Upper lobe of left lung (tissue), 6 donors: ENCODE results near the gene UPP1. TPM values are rescaled to one million over a fixed set of nuclear protein-coding genes. Genes with fewer than 3 reads are reported as not detected.

Experiments
- ATAC-seq, 2 donors: fragments of 200-7000 bp; cut with Tn5 transposase; one replicate each; pipeline ENCODE4 v1.9.1; 2022; ENCODE audit warnings: mild to moderate bottlenecking in 2 of 2, moderate library complexity in 2 of 2; ENCODE audit not compliant: low FRiP score in 2 of 2
- DNase-seq, 2 donors: peaks; one replicate each; pipeline ENCODE4 v3.0.0-alpha.2; 2019 to 2020
- H3K27ac ChIP-seq, 4 donors: fragments of 200-600 bp; sonication (generic); one replicate each; pipeline ENCODE4 v1.5.1; 2016 to 2019
- H3K27me3 ChIP-seq, 4 donors: fragments of 200-600 bp; sonication (generic); one replicate each; pipeline ENCODE4 v1.5.1; 2017 to 2019
- H3K36me3 ChIP-seq, 4 donors: fragments of 200-600 bp; sonication (generic); one replicate each; pipeline ENCODE4 v1.5.1; 2016 to 2019
- H3K4me1 ChIP-seq, 4 donors: fragments of 200-600 bp; sonication (generic); one replicate each; pipeline ENCODE4 v1.5.1; 2018 to 2019
- H3K4me3 ChIP-seq, 4 donors: fragments of 200-600 bp; sonication (generic); one replicate each; pipeline ENCODE4 v1.5.1; 2017 to 2019; ENCODE audit warnings: mild to moderate bottlenecking in 2 of 4, moderate library complexity in 1 of 4
- H3K9me3 ChIP-seq, 4 donors: fragments of 200-600 bp; sonication (generic); one replicate each; pipeline ENCODE4 v1.5.1; 2018 to 2019
- CTCF ChIP-seq, 6 experiments: fragments of 450-650 bp in 4 of 6; fragments of 200-600 bp in 2 of 6; sonication (generic) in 2 of 6; IDR thresholded peaks; one replicate each; pipeline ENCODE4 v1.5.1; 2016 to 2019; ENCODE audit warnings: antibody characterized with exemption in 6 of 6
- EP300 ChIP-seq, 4 donors: sonication (generic); formaldehyde crosslinking; IDR thresholded peaks; one replicate each; pipeline ENCODE4 v1.5.1; 2017; ENCODE audit warnings: antibody characterized with exemption in 4 of 4, control low read depth in 2 of 4
- POLR2A ChIP-seq, 4 donors: fragments of 450-650 bp; IDR thresholded peaks; one replicate each; pipeline ENCODE4 v1.5.1; 2016 to 2017; ENCODE audit warnings: antibody characterized with exemption in 4 of 4, mild to moderate bottlenecking in 2 of 4
- POLR2AphosphoS5 ChIP-seq, 2 donors: sonication (generic); formaldehyde crosslinking; IDR thresholded peaks; one replicate each; pipeline ENCODE4 v1.5.1; 2017; ENCODE audit warnings: antibody characterized with exemption in 2 of 2
- WGBS, 2 donors: methylation state at CpG; one replicate each; pipeline ENCODE4 v1.1.5; 2017 to 2018; 5-methylcytosine and 5-hydroxymethylcytosine counted together
- total RNA-seq, 6 donors: library from RNA; depleted of rRNA in 4 of 6; stranded (reverse); fragments of >200 nt in 4 of 6; gene quantifications; one replicate each; pipeline versions ENCODE4 v1.1.0 to v1.2.1, GENCODE V29; 2016 to 2021
- donor health status: DM: no; HTN: no; CAD: no; lungs with moderate emphysema.
- donor health status: DM: no; HTN: yes; CAD: no; lungs with severe emphysema.

The UPP1 gene
- 100 to 1,000 TPM in 1 of 6 donors, 10 to 100 TPM in 5; 30.6 to 107 (median 72.0) TPM for total RNA-seq

GRCh38 chr7:48089046-48090003, at the start of gene UPP1:
Gene UPP1, plus strand, starts transcription at chr7:48089265. Its CDS starts 5,519 bp downstream, at chr7:48094784.
- Histone ChIP-seq H3K27me3 (no peaks in the 10 kb centered on the region), H3K4me3 (peak within 1 kb of the TSS; percentile 88 to 98 (median 95)), H3K36me3 (peaks cover 0 to 37% (median 19%) of the 10 kb centered on the region in 4 donors), H3K4me1 (peaks cover 40 to 61% (median 49%) of the 10 kb centered on the region in 4 donors), H3K27ac (peak within 1 kb of the TSS; percentile 94 to 98 (median 98)), H3K9me3 (no peaks in the 10 kb centered on the region)
- ATAC-seq (peak; percentile 92 to 96), DNase-seq (peak; percentile 97 to 98)
- TF ChIP-seq POLR2AphosphoS5 (IDR thresholded peaks at IDR 0.05), result peak; percentile 83 to 88
- no peak for TF ChIP-seq EP300 (IDR thresholded peaks at IDR 0.05)
- TF ChIP-seq CTCF (IDR thresholded peaks at IDR 0.05), result peak in 1 of 6 experiments; percentile 36
- TF ChIP-seq POLR2A (IDR thresholded peaks at IDR 0.05), result peak; percentile 47 to 95 (median 86)
- 6 to 17% methylated on average over 7 to 27 of the region's 96 CpGs for WGBS, 2 donors

- DNase-seq (peak in 1 of 2 donors; percentile 50), ATAC-seq (no peak)
- TF ChIP-seq POLR2AphosphoS5 (IDR thresholded peaks at IDR 0.05) (no peak), CTCF (IDR thresholded peaks at IDR 0.05) (no peak), POLR2A (IDR thresholded peaks at IDR 0.05) (no peak), EP300 (IDR thresholded peaks at IDR 0.05) (no peak)
- Histone ChIP-seq H3K27me3 (peaks cover 0 to 5% (median 1%) of the 10 kb centered on the region in 4 donors), H3K4me3 (no peak overlapping the region), H3K27ac (no peak overlapping the region), H3K4me1 (peaks cover 2 to 3% (median 2%) of the 10 kb centered on the region in 4 donors), H3K36me3 (no peaks in the 10 kb centered on the region), H3K9me3 (no peaks in the 10 kb centered on the region)
- 92 to 94% methylated on average over 17 to 18 of the region's 18 CpGs for WGBS, 2 donors
Observed at GRCh38 chr7:48040944-48041652, 48.0 kb upstream of the UPP1 start.

- TF ChIP-seq POLR2A (IDR thresholded peaks at IDR 0.05) (no peak), POLR2AphosphoS5 (IDR thresholded peaks at IDR 0.05) (no peak), EP300 (IDR thresholded peaks at IDR 0.05) (no peak), CTCF (IDR thresholded peaks at IDR 0.05) (no peak)
- DNase-seq (no peak), ATAC-seq (no peak)
- 47 to 61% methylated on average over 3 of the region's 3 CpGs for WGBS, 2 donors
- Histone ChIP-seq H3K4me3 (no peak overlapping the region), H3K36me3 (no peaks in the 10 kb centered on the region), H3K27ac (no peak overlapping the region), H3K4me1 (no peaks in the 10 kb centered on the region), H3K9me3 (no peaks in the 10 kb centered on the region), H3K27me3 (no peaks in the 10 kb centered on the region)
Observed at GRCh38 chr7:48041653-48041970, 47.5 kb upstream of the UPP1 start.

GRCh38 chr7:48042216-48042615, 46.8 kb upstream of the UPP1 start:
- 34 to 59% methylated on average over 3 of the region's 3 CpGs for WGBS, 2 donors

More at GRCh38 chr7:48042216-48042615, 46.8 kb upstream of the UPP1 start:
- Histone ChIP-seq H3K27ac (no peak overlapping the region), H3K27me3 (no peaks in the 10 kb centered on the region), H3K9me3 (no peaks in the 10 kb centered on the region), H3K4me3 (no peak overlapping the region), H3K4me1 (no peaks in the 10 kb centered on the region), H3K36me3 (no peaks in the 10 kb centered on the region)
- TF ChIP-seq EP300 (IDR thresholded peaks at IDR 0.05) (no peak), POLR2AphosphoS5 (IDR thresholded peaks at IDR 0.05) (no peak), CTCF (IDR thresholded peaks at IDR 0.05) (no peak)
- DNase-seq (no peak), ATAC-seq (no peak)
